ENCODE results near the gene ASB1.

- no peak for TF ChIP-seq POLR2AphosphoS5 (IDR thresholded peaks at IDR 0.05; ENCODE audit: low read depth, low read length)
- no peak for TF ChIP-seq POLR2A (IDR thresholded peaks at IDR 0.05; ENCODE audit: low read depth, low read length)
- no peak for TF ChIP-seq SPI1 (IDR thresholded peaks at IDR 0.05; ENCODE audit: low read depth, low read length)
- TF ChIP-seq POU2F2 (IDR thresholded peaks at IDR 0.05; ENCODE audit: low read depth, low read length), result no peak
- TF ChIP-seq PAX5 (IDR thresholded peaks at IDR 0.05; ENCODE audit: insufficient read depth, low read length, severe bottlenecking), result no peak
- TF ChIP-seq TAF1 (IDR thresholded peaks at IDR 0.05; ENCODE audit: low read depth, low read length), result no peak
These were observed 40.3 kb downstream of the ASB1 start for GRCh38 chr2:238467062-238467461.

All from GM12891 (cell line).